Spleen (tissue), 11 donors: Measurements from ENCODE around the gene YPEL2. TPM values are rescaled to one million over a fixed set of nuclear protein-coding genes. Genes with fewer than 3 reads are reported as not detected.

Experiments used
- DNase-seq: peaks from one replicate; pipeline ENCODE4 v3.0.0-alpha.2; 2020
- H3K27ac ChIP-seq, 8 donors: fragments of 200-600 bp; sonication (generic) in 7 of 8; 1 replicate in 4 of 8; 2 replicates in 4 of 8; pipeline versions ENCODE4 v1.5.0 to v1.8.0; 2016 to 2021; ENCODE audit warnings: inconsistent platforms in 4 of 8, mild to moderate bottlenecking in 4 of 8, moderate library complexity in 1 of 8
- H3K27me3 ChIP-seq, 7 donors: fragments of 200-600 bp; sonication (generic) in 6 of 7; replicated peaks in 1 of 7; 1 replicate in 4 of 7; 2 replicates in 3 of 7; pipeline versions ENCODE4 v1.5.0 to v1.8.0; 2016 to 2021; ENCODE audit warnings: inconsistent platforms in 3 of 7, mild to moderate bottlenecking in 1 of 7
- H3K36me3 ChIP-seq, 6 donors: fragments of 200-600 bp; sonication (generic) in 5 of 6; 1 replicate in 4 of 6; 2 replicates in 2 of 6; pipeline versions ENCODE4 v1.5.0 to v1.8.0; 2016 to 2021; ENCODE audit warnings: inconsistent platforms in 2 of 6
- H3K4me1 ChIP-seq, 6 donors: fragments of 200-600 bp; sonication (generic) in 5 of 6; 1 replicate in 3 of 6; 2 replicates in 3 of 6; pipeline versions ENCODE4 v1.5.0 to v1.8.0; 2016 to 2021; ENCODE audit warnings: inconsistent platforms in 3 of 6
- H3K4me3 ChIP-seq, 8 donors: fragments of 200-600 bp; sonication (generic) in 7 of 8; 1 replicate in 4 of 8; 2 replicates in 4 of 8; pipeline versions ENCODE4 v1.5.0 to v1.8.0; 2016 to 2021; ENCODE audit warnings: inconsistent platforms in 4 of 8, mild to moderate bottlenecking in 4 of 8, moderate library complexity in 2 of 8
- H3K9me3 ChIP-seq, 8 donors: fragments of 200-600 bp; sonication (generic) in 7 of 8; 1 replicate in 4 of 8; 2 replicates in 4 of 8; pipeline versions ENCODE4 v1.5.0 to v1.8.0; 2016 to 2021; ENCODE audit warnings: inconsistent platforms in 4 of 8
- CTCF ChIP-seq, 11 experiments: fragments of 200-600 bp in 7 of 11; fragments of 450-650 bp in 4 of 11; sonication (generic) in 4 of 11; IDR thresholded peaks in 8 of 11; conservative IDR thresholded peaks in 3 of 11; 1 replicate in 7 of 11; 2 replicates in 4 of 11; pipeline versions ENCODE4 v1.4.0 to v1.8.0; 2016 to 2021; ENCODE audit warnings: antibody characterized with exemption in 11 of 11, inconsistent platforms in 4 of 11, mild to moderate bottlenecking in 1 of 11
- POLR2A ChIP-seq, 3 donors: fragments of 450-650 bp; IDR thresholded peaks; one replicate each; pipeline ENCODE4 v1.5.1; 2017; ENCODE audit warnings: antibody characterized with exemption in 3 of 3, mild to moderate bottlenecking in 1 of 3
- POLR2AphosphoS5 ChIP-seq, 3 donors: sonication (generic); formaldehyde crosslinking; IDR thresholded peaks; one replicate each; pipeline ENCODE4 v1.5.1; 2017; ENCODE audit warnings: antibody characterized with exemption in 3 of 3
- WGBS, 5 donors: extraction: QIAGEN DNeasy Blood & Tissue Kit in 3 of 5; methylation state at CpG; one replicate each; pipeline versions ENCODE4 v1.1.5 to v1.1.7; 2013 to 2018; 5-methylcytosine and 5-hydroxymethylcytosine counted together
- intact Hi-C: fragments of 100-400 bp; cut with DNase I; formaldehyde crosslinking; loops from one replicate; pipeline ENCODE4 v1.15.0; 2023; ENCODE audit warnings: low total_unique reads
- polyA plus RNA-seq, 3 donors: library from polyadenylated mRNA; stranded (reverse); fragments of 200-250 nt; gene quantifications; one replicate each; pipeline ENCODE4 v1.2.1, GENCODE V29; 2013
- total RNA-seq, 7 donors: library from RNA; depleted of rRNA in 3 of 7; stranded (reverse); fragments of >200 nt in 3 of 7; fragmentation: NEBNext Ultra II Directional in 4 of 7; extraction: Animal tissue kit (Norgen Biotek cat#: 25700) in 4 of 7; gene quantifications; one replicate each; pipeline versions ENCODE4 v1.1.0 to v1.2.1, GENCODE V29; 2016 to 2021
- donor health status: healthy with polysubstance abuse.
- donor health status: DM: no; HTN: no; CAD: no; lungs with moderate emphysema.
- donor health status: DM: no; HTN: no; CAD: no.
- donor health status: Bipolar disorder and iron deficiency.
- donor health status: healthy.
- donor health status: DM: no; HTN: no; CAD: no.
- donor health status: DM: yes; HTN: yes; CAD: no.

The YPEL2 gene
- total and polyA plus RNA-seq, 10 donors, result 6.7 to 45.6 (median 30.5) TPM

GRCh38 chr17:59327121-59327980 is 4.1 kb upstream of the YPEL2 start:
- Histone ChIP-seq H3K9me3 (no peaks in the 10 kb centered on the region), H3K4me3 (no peak overlapping the region), H3K27me3 (no peaks in the 10 kb centered on the region), H3K27ac (peak overlapping the region in 5 of 8 donors; percentile 0 to 29 (median 18)), H3K4me1 (peaks cover 16 to 42% (median 32%) of the 10 kb centered on the region in 6 donors), H3K36me3 (no peaks in the 10 kb centered on the region)
- intact Hi-C loops, result loop anchor here (5.0 kb wide), 1 partner anchor 115 kb away; no protein-coding TSS in a partner anchor
- no peak for TF ChIP-seq POLR2AphosphoS5 (IDR thresholded peaks at IDR 0.05)
- no peak for TF ChIP-seq CTCF (IDR thresholded peaks at IDR 0.05 in 8 of 11, conservative IDR thresholded peaks at IDR 0.05 in 3 of 11)
- TF ChIP-seq POLR2A (IDR thresholded peaks at IDR 0.05), result no peak
- no peak for DNase-seq
- 78 to 90% (median 85%) methylated on average over 5 of the region's 5 CpGs for WGBS, 5 donors

DNA sequence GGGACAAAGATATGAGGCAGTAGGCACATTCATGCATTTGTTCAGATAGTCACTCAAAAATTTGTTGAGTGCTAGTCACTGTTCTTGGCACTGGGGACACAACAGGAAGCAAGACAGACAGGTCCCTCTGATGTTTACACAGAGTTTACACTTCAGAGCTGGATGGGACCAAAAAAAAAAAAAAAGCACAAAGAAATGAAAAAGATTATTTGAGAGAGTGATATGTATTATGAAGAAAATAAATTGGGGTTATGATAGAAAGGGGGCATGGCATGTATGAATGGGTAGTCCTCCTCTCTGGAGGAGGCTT is 3.5 kb upstream of the YPEL2 start:
- DNase-seq, result no peak
- Histone ChIP-seq H3K27ac (peak overlapping the region in 3 of 8 donors; percentile 0 to 94 (median 29)), H3K4me1 (peaks cover 16 to 47% (median 36%) of the 10 kb centered on the region in 6 donors), H3K4me3 (no peak overlapping the region), H3K36me3 (no peaks in the 10 kb centered on the region), H3K27me3 (no peaks in the 10 kb centered on the region), H3K9me3 (no peaks in the 10 kb centered on the region)
- no peak for TF ChIP-seq POLR2A (IDR thresholded peaks at IDR 0.05)
- no peak for TF ChIP-seq CTCF (IDR thresholded peaks at IDR 0.05 in 8 of 11, conservative IDR thresholded peaks at IDR 0.05 in 3 of 11)
- TF ChIP-seq POLR2AphosphoS5 (IDR thresholded peaks at IDR 0.05), result no peak
- intact Hi-C loops, result loop anchor here (5.0 kb wide), 1 partner anchor 114 kb away; no protein-coding TSS in a partner anchor

- Histone ChIP-seq H3K27me3 (no peaks in the 10 kb centered on the region), H3K9me3 (no peaks in the 10 kb centered on the region), H3K4me1 (peaks cover 23 to 54% (median 42%) of the 10 kb centered on the region in 6 donors), H3K4me3 (no peak overlapping the region), H3K36me3 (no peaks in the 10 kb centered on the region), H3K27ac (peak overlapping the region in 5 of 8 donors; percentile 83 to 95 (median 94))
- 69 to 82% (median 71%) methylated on average over 2 of the region's 2 CpGs for WGBS, 5 donors
- intact Hi-C loops, result loop anchor here (5.0 kb wide), 1 partner anchor 114 kb away; no protein-coding TSS in a partner anchor
- TF ChIP-seq POLR2A (IDR thresholded peaks at IDR 0.05), result no peak
- no peak for TF ChIP-seq POLR2AphosphoS5 (IDR thresholded peaks at IDR 0.05)
- no peak for TF ChIP-seq CTCF (IDR thresholded peaks at IDR 0.05 in 8 of 11, conservative IDR thresholded peaks at IDR 0.05 in 3 of 11)
- DNase-seq, result peak; percentile 41
These were observed 2.9 kb upstream of the YPEL2 start for GRCh38 chr17:59328601-59329000.
